HG02943 (cell line): ENCODE results near the gene UGT1A6.
"Not testable (repeated sequence)": the region's sequence is repeated elsewhere in the genome, so short reads cannot be mapped to it uniquely, and the experiment has no call there.

Experiments used
- ATAC-seq: cut with Tn5 transposase; IDR thresholded peaks from one replicate; pipeline ENCODE4 v1.9.1; 2021; ENCODE audit warnings: mild to moderate bottlenecking, low read depth, moderate library complexity; ENCODE audit not compliant: unreplicated experiment

Gene UGT1A6

DNA sequence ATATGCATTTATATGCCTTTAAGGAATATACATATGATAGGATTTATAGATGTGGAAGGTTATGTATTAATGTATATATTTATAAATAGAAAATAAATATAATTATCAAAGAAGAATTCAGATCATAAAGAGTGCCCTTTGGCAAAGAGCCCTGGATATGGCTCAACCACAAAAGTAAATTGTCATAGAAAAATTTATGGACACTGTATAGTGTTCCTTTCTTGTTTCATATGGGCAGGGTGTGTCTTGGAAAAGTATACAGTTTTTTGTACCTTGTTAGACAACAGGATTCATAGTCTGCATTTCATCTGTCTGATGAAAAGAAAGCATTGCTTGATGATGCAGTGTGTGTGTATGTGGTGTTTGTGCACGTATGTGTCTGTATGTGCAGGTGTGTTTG is 8.1 kb upstream of the UGT1A6 start:
- no peak for ATAC-seq

DNA sequence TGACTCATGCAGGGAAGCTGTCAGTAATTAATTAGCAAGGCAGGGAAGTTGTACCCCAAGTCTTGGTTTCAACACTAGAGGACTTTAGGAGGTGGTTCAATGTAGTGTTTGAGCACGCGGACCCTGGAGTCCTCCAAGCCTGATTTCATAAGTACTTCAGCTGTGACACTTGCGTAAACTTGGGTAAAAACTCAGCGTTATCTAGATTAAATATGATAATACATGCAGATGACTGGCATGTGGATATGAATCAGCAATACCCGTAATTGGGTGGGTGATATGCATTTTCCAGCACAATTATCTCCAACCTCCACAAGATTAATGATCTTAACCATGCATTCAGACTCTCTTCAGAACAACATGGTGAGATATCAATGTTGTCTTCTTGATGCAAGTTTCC is 5.8 kb upstream of the UGT1A6 start:
- no peak for ATAC-seq

DNA sequence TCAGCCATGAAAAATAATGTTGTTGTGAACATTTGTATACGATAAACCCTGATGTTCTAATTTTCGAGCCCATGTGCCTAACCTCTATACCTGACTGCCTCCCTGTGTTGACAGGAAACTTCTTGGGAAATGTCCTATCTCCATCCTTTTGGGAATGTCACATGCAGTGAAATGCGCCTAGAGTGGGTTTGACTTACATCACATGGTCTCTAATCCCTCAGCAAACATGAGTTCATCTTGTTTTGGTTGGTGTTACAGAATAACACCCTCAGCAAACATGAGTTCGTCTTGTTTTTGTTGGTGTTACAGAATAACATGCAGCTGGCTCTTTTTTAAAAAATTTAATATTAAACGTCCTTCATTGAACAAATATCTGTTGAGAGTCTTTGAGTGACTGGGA is 4.3 kb upstream of the UGT1A6 start:
- no peak for ATAC-seq

DNA sequence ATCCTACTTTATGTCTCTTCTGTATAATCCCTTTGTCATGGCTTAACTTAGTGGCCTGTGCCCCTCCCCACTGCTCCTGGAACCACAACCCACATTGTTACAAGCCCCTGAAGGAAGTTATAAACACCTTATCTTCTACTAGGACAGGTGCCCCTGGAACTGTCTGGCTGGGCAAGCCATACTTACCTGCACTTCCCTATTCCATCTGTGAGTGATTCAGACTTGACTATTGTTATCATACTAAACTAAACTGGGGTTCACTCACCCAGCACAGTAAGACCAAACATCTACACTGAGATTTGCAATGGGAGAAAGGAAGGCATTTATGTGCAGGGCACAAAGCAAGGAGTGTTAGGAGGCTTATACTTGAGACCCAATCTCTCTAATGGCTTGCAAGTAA is 3.7 kb upstream of the UGT1A6 start:
- no peak for ATAC-seq

DNA sequence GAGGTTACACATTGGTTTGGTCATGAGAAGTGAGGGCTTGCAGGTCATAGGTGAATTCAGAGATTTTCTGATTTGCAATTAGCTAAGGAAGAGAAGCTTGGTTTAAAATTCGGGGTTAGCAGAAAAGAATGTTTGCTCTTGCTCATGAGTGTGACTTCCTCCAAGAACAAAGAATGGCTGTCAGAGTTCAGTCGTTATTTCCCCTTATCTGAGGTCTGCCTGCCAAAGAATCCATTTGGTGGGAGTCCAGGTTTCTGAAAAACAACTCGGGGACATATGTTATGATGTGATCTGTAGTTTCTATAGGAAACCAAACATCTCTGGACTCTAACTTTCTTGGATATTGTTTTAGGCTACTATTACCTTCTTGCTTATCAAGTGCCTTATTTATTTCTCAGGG is 3.2 kb upstream of the UGT1A6 start:
- no peak for ATAC-seq

DNA sequence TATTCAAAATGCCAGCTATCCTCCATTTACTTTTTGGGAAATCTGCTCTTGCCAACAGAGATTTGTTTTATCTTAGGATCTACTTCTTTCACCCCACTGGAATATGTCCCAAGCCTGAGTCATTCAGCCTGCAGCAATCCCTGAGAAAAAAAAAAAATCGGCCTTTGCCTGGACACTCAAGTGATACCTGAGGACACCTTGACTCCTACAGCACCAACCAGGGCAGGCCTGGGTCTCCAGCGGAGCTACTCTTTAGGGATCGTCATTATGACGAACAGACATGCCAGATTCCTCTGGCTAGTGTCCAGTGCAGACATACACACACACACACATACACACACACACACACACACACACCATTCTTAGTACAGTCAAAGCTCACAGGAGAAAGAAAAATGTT is 2.2 kb upstream of the UGT1A6 start:
- ATAC-seq = no peak

DNA sequence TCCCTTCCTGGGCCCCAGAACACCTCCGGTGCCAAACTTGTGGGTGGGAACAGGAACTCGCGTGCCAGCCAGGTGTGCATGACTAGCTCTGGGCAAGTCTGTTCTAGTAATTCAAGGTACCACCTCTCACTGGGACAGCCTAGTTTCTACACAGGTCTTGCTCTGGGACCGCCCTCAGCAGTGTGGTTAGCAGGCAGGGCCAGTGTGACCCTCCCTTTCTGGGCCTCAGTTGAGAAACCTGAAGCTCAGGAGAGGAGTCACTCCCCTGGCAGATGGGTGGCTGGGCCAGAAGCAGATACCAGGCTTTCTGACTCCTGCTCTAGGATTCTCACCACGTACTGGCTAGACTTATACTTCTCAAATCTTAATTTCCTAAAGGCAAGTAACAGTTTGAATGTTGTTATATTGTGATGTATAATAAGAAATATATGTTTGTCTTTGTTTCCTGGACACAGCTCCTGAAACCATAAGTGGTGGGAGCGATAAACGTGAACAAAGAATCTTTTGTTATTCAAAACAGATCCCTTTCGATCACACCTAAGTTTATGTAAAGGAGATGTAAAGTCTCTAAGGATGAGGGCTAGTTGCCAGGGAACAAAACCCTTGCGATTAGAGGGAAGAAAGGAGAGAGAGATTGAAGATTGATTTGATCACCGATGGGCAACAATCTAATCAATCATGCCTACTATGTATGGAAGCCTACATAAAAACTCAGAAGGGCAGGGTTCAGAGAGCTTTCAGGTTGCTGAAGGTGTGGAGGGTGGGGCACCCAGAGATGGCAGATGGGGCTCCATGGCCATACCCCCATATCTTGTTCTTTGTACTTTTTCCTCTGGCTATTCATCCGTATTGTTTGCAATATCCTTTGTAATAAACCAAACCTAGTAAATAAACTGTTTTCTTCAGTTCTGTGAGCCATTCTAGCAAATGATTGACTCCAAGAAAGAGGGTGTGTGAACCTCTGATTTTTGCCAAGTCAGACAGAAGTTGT is 952 bp upstream of the UGT1A6 start:
- ATAC-seq = no peak

DNA sequence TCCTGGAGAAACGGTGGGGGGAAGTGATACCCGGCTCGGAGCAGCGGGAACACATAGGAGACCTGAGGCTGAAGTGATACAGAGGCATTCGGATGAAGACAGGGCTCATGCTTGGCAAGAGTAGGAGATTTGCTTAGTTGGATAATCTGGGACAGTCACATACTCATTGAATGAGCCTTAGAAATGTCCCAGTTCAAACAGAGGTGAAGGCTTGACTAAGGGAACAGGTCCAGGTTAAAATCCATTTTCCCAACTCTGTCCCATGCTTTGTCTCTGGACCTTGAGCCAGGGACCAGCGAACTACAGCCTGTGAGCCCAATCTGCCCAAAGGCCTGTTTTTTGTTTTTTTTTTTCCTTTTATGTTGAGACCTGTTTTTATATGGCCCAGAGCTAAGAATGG is 1.3 kb downstream of the UGT1A6 start:
- ATAC-seq = no peak

DNA sequence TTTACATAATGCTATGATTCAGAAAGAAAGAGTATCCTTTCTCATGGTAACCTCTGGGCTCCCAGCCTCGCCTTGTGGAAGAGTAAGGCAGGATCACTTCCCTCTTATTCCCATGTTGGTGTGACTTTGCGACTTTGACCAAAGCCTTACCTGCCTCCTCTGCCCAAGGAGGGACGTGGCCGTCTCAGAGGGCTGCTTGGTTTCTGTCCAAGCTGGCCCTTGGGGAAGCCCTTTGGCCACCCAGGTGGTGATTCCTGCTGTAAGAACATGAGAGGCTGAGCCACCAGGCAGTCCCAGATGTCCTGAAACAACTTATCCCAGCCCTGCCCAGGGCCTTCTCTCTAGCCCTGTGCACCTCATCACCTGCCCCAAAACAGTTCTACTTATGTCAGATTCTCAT is 6.0 kb downstream of the UGT1A6 start:
- ATAC-seq = no peak

DNA sequence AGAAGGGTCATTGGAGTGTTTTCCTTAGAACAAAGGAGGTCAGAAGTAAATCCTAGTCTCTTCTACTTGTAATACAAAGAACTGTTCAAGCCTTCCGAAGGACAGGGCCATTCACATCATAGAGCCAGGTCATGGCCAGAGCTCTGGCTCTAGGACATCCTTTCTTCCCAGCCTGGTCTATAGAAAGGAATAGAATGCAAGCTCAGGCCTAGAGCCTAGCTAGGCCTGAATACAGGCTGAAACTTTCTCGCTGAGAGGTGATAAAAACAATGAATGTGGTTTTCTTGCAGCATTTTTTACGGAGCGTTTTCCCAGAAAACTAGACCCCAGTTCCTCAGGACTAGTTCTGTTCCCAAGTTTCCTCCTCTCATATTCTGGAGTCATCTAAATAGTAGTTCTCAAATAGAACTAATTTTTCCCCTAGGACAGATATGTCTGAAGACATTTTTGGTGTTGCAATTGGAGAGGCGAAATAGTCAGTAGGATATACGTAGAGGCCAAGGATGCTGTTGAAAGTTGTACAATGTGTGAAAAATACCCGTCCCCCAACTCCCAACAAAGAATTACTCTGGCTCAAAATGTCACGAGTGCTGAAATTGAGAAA is 6.8 kb downstream of the UGT1A6 start:
- no peak for ATAC-seq

DNA sequence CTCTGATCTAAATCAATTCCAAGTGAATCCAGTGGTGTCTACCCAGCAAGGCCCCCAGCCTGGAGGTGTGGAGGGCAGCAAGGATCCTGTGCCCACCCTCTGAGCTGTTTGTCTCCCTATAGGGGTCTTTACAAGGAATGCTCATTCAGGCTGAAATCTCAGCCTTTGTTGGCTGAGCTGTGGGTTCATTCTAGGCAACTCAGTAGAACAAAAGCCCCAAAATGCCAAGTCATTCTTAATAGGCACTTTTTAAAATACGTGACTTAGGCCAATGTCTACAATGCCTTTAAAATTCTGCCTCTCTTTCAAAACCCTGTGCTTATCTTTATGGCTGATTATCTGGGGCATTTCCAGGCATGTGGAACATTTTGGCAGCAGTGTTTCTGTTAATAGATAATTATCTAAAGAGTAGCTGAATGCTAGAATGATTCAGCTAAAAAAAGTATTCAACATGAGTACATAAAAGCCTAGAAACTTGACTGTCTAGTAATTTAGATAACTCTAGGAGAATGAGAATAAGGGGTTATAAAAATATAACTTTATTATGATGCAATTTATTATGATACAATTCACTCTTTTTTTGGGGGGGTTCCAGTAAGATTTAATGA is 7.4 kb downstream of the UGT1A6 start:
- no peak for ATAC-seq

DNA sequence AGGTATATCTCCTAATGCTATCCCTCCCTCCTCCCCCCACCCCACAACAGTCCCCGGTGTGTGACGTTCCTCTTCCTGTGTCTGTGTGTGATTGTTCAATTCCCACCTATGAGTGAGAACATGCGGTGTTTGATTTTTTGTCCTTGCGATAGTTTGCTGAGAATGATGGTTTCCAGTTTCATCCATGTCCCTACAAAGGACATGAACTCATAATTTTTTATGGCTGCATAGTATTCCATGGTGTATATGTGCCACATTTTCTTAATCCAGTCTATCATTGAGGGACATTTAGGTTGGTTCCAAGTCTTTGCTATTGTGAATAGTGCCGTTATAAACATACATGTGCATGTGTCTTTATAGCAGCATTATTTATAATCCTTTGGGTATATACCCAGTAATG is 8.2 kb downstream of the UGT1A6 start:
- not testable (repeated sequence) for ATAC-seq

DNA sequence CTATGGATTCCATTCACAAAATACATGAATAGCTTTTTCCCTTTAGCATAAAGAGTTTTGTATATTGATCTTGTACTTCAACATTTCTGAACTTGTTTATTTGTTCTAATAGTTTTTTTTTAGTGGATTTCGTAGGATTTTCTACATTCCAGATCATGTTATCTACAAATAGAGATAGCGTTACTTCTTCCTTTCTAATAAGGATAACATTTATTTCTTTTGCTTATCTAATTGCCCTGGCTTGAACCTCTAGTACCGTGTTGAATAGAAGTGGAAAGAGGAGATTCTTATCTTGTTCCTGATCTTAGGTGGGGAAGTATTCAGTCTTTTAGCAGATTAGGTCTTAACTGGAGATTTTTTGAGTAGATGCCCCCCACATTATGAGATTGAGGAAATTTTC is 9.5 kb downstream of the UGT1A6 start:
- no peak for ATAC-seq

DNA sequence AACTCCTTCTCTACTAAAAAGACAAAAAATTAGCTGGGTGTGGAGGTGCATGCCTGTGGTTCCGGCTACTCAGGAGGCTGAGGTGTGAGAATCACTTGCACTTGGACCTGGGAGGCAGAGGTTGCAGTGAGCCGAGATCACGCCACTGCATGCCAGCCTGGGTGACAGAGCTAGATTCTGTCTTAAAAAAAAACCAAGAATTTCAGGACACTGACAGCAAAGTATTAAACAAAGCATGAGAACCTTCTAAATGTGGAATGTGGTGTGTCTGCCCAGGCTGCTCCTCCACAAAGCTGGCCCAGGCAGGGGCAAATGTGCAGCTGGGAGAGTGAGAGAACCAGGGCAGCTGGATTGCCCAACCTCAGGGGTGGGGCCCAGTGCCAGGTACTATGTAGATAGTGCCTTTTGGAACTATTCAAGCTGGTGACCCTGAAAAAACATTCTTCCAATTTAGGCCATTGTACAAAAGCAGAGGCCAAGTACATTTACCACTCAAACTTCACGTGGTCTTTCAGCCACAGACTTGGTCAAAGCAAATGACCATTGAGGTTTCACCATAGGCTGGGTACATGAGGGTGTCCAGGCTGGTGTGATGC is 13.3 kb downstream of the UGT1A6 start:
- ATAC-seq = no peak

DNA sequence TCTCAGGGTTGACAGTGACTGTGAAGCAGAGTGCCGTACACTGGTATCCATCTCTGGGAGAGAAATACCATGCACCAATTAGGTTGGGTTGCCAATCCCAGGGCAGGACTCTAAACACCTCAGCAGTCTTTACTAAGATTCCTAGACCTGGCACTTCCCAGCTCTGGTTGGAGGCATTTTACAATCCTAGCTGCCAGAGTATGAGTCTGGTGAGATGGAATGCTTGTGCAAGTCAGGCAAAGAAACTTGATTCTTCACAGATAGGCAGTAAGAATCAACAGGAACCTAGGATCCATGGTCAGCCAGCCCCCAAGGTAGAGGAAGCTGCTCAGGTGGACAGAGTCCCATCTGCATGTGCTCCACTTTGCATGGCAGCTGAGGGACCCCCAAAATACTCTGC is 14.0 kb downstream of the UGT1A6 start:
- no peak for ATAC-seq

DNA sequence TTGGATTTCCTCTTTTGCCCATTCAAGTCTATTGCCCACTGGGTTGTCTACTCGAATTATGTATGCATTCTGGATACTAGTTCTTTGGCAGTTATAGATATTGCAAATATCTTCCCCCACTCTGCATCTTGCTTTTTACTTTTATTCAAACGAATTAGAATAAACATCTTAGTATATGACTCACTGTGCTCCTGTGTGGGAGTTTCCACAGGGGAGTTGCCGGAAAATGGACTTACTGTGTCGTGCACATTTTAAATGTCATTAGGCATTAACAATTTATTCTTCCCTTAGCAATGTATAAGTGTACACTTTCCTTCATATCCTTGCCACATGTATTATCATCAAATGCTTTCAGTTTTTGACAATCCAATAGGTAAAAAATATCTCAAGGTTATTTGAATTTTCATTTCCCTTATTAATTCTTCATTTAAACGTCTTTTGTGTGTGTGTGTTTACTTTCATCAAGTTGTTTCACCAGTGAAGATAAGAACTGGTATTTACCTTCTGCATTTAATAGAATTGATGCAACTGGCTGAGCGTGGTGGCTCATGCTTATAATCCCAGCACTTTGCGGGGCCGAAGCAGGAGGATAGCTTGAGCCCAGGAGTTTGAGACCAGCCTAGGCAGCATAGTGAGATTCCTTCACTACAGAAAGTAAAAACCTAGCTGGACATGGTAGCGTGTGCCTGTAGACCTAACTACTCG is 15.4 kb downstream of the UGT1A6 start:
- ATAC-seq = no peak

DNA sequence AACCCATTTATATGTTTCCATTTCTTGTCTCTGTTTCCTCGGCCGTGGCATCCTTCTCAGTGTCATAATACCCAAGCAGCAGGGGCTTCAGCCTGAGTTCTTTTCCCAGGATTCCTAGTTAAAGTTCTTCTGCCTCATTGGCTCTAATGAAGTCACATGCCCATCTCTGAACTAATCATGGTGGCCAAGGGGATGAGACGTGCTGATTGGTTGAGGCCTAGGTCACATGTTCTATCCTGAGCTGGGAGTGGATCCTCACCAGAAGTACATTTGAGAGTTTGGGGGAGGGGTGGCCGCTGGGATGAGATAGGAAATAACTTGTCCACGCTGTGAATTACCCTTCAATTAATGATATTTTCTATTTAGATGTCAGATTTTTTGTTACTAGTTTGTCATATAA is 16.3 kb downstream of the UGT1A6 start:
- ATAC-seq = no peak

DNA sequence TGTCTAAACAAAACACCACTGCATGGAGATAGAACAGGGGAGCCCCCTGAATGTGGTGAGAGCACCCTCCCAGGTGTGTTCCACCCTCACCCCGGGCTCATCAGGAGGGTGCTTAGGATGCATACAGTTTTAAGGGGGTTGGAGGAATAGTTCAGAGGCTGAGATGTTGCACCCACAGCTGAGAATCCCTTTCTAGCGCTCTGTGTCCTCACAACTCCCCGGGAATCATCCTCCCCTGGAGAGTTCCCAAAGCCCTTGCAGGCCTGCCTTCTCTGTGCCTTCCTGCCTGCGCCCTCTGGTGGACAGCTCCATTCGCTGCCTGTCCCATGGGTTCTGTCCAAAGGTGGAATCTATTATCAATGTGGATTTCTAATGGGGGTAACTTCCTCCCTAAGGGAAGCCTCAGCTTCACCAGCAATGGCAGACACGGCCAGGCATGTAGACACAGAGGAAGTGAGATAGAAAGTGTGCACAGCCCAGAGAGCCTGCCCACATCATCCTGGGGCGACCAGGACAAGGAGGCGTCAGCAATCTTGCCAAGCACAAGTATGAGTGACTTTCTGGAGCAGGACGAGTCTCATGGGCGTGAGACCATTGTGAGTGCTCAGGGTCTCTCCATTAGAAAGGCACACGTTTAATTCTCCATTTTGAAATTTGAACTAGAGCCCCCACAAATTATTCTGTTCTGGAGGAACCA is 18.8 kb downstream of the UGT1A6 start:
- ATAC-seq = no peak

DNA sequence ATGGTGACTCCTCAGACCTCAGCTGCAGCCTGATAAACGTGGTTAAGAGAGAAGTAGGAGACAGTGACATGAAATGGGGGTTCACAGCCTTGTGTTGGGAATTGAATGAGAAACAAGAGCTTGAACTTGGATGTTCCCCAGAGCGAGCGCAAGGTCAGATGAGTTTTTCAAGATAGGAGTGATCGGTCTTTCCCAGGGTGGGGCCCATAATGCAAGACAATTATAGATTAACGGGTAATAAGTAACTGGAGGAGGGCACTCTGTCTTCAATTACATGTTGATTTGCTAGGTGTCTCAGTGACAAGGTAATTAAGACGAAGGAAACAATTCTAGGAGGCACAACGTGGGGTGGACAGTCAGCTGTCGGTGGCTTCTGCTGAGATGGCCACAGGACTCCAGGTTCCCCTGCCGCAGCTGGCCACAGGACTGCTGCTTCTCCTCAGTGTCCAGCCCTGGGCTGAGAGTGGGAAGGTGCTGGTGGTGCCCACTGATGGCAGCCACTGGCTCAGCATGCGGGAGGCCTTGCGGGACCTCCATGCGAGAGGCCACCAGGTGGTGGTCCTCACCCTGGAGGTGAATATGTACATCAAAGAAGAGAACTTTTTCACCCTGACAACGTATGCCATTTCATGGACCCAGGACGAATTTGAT is 20.0 kb downstream of the UGT1A6 start, which contains the start of gene UGT1A5:
Gene UGT1A5 (plus strand): TSS at position 297 of the 651 bp plus-strand sequence. CDS start 85 bp downstream, at position 382.
- ATAC-seq = no peak
